SK-N-SH treated with all-trans-retinoic acid at 6 μM for 48 hours (cell line): ENCODE data around the gene PIAS1.

Experiments
- ATAC-seq: fragments of 200-7000 bp; cut with Tn5 transposase; 3 replicates; pipeline ENCODE4 v1.9.1; 2020; ENCODE audit warnings: mild to moderate bottlenecking, moderate library complexity
- ARNTL ChIP-seq: fragments of 450-650 bp; formaldehyde crosslinking; IDR thresholded peaks from 2 replicates; pipeline ENCODE4 v1.5.0; 2020; ENCODE audit warnings: low read depth, mild to moderate bottlenecking, moderate library complexity, borderline replicate concordance
- BACH2 ChIP-seq: fragments of 250-450 bp; sonication (Bioruptor Pico); IDR thresholded peaks from 2 replicates; pipeline ENCODE4 v1.9.0; 2021; ENCODE audit warnings: mild to moderate bottlenecking, borderline replicate concordance
- CSDC2 ChIP-seq: fragments of 250-450 bp; sonication (Bioruptor Pico); IDR thresholded peaks from 2 replicates; pipeline ENCODE4 v1.5.0; 2020; ENCODE audit warnings: mild to moderate bottlenecking, moderate library complexity
- ESRRG ChIP-seq: fragments of 250-450 bp; sonication (Bioruptor Pico); IDR thresholded peaks from 2 replicates; pipeline ENCODE4 v1.6.1; 2021; ENCODE audit warnings: mild to moderate bottlenecking
- GLIS3 ChIP-seq: fragments of 250-450 bp; sonication (Bioruptor Pico); IDR thresholded peaks from 2 replicates; pipeline ENCODE4 v1.5.0; 2020; ENCODE audit warnings: mild to moderate bottlenecking, moderate library complexity
- ISL1 ChIP-seq: fragments of 250-450 bp; sonication (Bioruptor Pico); IDR thresholded peaks from 2 replicates; pipeline ENCODE4 v2.1.2; 2022; ENCODE audit warnings: mild to moderate bottlenecking, moderate library complexity
- OSR1 ChIP-seq: fragments of 250-450 bp; sonication (Bioruptor Pico); IDR thresholded peaks from 2 replicates; pipeline ENCODE4 v1.8.0; 2022; ENCODE audit warnings: moderate library complexity, mild to moderate bottlenecking, inconsistent platforms
- PPARA ChIP-seq: fragments of 250-450 bp; sonication (Bioruptor Pico); IDR thresholded peaks from 2 replicates; pipeline ENCODE4 v1.5.0; 2020; ENCODE audit warnings: mild to moderate bottlenecking, borderline replicate concordance
- RARB ChIP-seq: fragments of 250-450 bp; sonication (Bioruptor Pico); IDR thresholded peaks from 2 replicates; pipeline ENCODE4 v1.8.0; 2021; ENCODE audit warnings: mild to moderate bottlenecking, moderate library complexity
- SNAI2 ChIP-seq: fragments of 250-450 bp; sonication (Bioruptor Pico); IDR thresholded peaks from 2 replicates; pipeline ENCODE4 v1.5.0; 2020; ENCODE audit warnings: mild to moderate bottlenecking, moderate library complexity
- TCF4 ChIP-seq: fragments of 250-450 bp; sonication (Bioruptor Pico); IDR thresholded peaks from 2 replicates; pipeline ENCODE4 v1.8.0; 2021; ENCODE audit warnings: mild to moderate bottlenecking, moderate library complexity, borderline replicate concordance
- TOX ChIP-seq: fragments of 250-450 bp; sonication (Bioruptor Pico); IDR thresholded peaks from 2 replicates; pipeline ENCODE4 v1.8.0; 2021; ENCODE audit warnings: mild to moderate bottlenecking, moderate library complexity, borderline replicate concordance
- ZC3H10 ChIP-seq: fragments of 250-450 bp; sonication (Bioruptor Pico); IDR thresholded peaks from 2 replicates; pipeline ENCODE4 v1.5.1; 2021; ENCODE audit warnings: mild to moderate bottlenecking, moderate library complexity
- ZFP3 ChIP-seq: fragments of 250-450 bp; sonication (Bioruptor Pico); IDR thresholded peaks from 2 replicates; pipeline ENCODE4 v1.5.0; 2020; ENCODE audit warnings: mild to moderate bottlenecking, moderate library complexity
- ZFP30 ChIP-seq: fragments of 450-650 bp; formaldehyde crosslinking; IDR thresholded peaks from 2 replicates; pipeline ENCODE4 v1.5.0; 2022; ENCODE audit warnings: mild to moderate bottlenecking, moderate library complexity
- ZNF565 ChIP-seq: fragments of 450-650 bp; formaldehyde crosslinking; conservative IDR thresholded peaks from 2 replicates; pipeline ENCODE4 v1.5.0; 2020; ENCODE audit warnings: low read depth, mild to moderate bottlenecking, moderate library complexity
- ZNF70 ChIP-seq: fragments of 450-650 bp; formaldehyde crosslinking; IDR thresholded peaks from 2 replicates; pipeline ENCODE4 v1.5.0; 2020; ENCODE audit warnings: mild to moderate bottlenecking, moderate library complexity
- ZNF8 ChIP-seq: fragments of 450-650 bp; formaldehyde crosslinking; IDR thresholded peaks from 2 replicates; pipeline ENCODE4 v1.5.0; 2020; ENCODE audit warnings: mild to moderate bottlenecking, moderate library complexity
- TF ChIP-seq, protein P1 (sequence below): fragments of 250-450 bp; sonication (Bioruptor Pico); IDR thresholded peaks from 2 replicates; pipeline ENCODE4 v1.5.1; 2020; ENCODE audit warnings: low read depth, mild to moderate bottlenecking, moderate library complexity
- TF ChIP-seq, protein P2 (sequence below): fragments of 250-450 bp; sonication (Bioruptor Pico); IDR thresholded peaks from 2 replicates; pipeline ENCODE4 v1.5.1; 2021; ENCODE audit warnings: mild to moderate bottlenecking, moderate library complexity
- TF ChIP-seq, protein P3 (sequence below): fragments of 250-450 bp; sonication (Bioruptor Pico); IDR thresholded peaks from 2 replicates; pipeline ENCODE4 v1.8.0; 2021; ENCODE audit warnings: low read depth, mild to moderate bottlenecking, moderate library complexity, borderline replicate concordance
- TF ChIP-seq, protein P4 (sequence below): fragments of 250-450 bp; sonication (Bioruptor Pico); IDR thresholded peaks from 2 replicates; pipeline ENCODE4 v1.8.0; 2020; ENCODE audit warnings: mild to moderate bottlenecking, moderate library complexity, borderline replicate concordance
- TF ChIP-seq, protein P5 (sequence below): fragments of 250-450 bp; sonication (Bioruptor Pico); IDR thresholded peaks from 2 replicates; pipeline ENCODE4 v1.5.0; 2020; ENCODE audit warnings: mild to moderate bottlenecking, moderate library complexity

The PIAS1 gene

DNA sequence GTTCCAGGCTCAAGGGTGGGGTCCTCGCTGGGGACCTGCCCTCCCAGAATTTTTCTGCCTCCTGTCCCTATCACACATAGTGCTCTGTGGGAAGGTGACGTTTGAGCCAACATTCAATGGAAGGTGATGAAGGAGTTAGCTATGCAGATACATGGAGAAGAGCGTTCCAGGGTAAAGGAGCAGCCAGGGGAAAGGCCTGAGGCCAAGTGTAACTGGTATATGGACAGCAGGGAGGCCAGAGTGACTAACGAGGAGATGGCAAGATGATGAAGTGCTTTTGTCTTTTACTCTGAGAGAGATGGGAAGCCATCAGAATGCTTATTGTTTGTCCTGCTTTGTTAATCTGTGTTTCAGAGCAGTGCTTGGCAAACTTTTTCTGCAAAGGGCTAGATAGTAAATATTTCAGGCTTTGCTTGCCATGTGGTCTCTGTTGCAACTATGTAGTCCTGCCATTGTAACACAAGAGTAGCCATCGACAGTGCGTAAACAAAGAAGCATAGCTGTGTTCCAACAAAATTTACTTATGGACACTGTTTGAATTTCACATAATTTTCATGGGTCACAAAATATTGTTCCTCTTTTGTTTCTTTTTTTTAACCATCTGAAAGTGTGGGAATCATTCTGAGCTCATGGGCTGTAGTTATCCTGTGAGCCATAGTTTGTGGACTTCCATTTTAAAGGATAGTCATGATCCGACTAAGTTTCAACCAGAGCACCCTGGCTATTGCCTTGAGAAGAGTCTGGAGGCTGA is 25.8 kb upstream of the PIAS1 start:
- TF ChIP-seq ARNTL (CRISPR knock-in tag) (no peak), ZFP3 (CRISPR knock-in tag) (no peak), GLIS3 (CRISPR knock-in tag) (no peak), SNAI2 (CRISPR knock-in tag) (no peak), BACH2 (CRISPR knock-in tag) (no peak), ZNF8 (CRISPR knock-in tag) (no peak), ZFP30 (CRISPR knock-in tag) (no peak), ZNF565 (CRISPR knock-in tag) (no peak)
- TF ChIP-seq, protein P1, sequence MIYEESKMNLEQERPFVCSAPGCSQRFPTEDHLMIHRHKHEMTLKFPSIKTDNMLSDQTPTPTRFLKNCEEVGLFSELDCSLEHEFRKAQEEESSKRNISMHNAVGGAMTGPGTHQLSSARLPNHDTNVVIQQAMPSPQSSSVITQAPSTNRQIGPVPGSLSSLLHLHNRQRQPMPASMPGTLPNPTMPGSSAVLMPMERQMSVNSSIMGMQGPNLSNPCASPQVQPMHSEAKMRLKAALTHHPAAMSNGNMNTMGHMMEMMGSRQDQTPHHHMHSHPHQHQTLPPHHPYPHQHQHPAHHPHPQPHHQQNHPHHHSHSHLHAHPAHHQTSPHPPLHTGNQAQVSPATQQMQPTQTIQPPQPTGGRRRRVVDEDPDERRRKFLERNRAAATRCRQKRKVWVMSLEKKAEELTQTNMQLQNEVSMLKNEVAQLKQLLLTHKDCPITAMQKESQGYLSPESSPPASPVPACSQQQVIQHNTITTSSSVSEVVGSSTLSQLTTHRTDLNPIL (CRISPR knock-in tag): no peak
- no peak for ATAC-seq

DNA sequence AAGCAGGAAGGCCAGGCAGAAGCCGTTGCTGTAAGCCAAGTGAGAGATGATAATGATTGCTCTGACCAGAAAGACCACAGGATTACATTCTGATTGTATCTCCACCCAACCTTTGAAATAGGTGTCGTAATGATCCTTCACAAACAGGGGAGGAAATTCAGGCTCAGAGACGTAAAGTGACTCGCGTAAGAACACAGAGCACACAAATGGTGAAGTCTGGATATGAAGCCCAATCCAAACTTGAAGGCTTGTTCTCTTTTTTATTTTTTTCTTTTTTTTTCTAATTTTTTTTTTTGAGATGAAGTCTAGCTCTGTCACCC is 25.3 kb upstream of the PIAS1 start:
- ATAC-seq: no peak
- TF ChIP-seq ZNF565 (CRISPR knock-in tag) (no peak), ZNF8 (CRISPR knock-in tag) (no peak), ESRRG (no peak), ZNF70 (no peak), GLIS3 (CRISPR knock-in tag) (no peak), CSDC2 (CRISPR knock-in tag) (no peak), RARB (CRISPR knock-in tag) (no peak), TOX (CRISPR knock-in tag) (no peak), OSR1 (CRISPR knock-in tag) (no peak), PPARA (CRISPR knock-in tag) (no peak), ARNTL (CRISPR knock-in tag) (no peak), ZFP3 (CRISPR knock-in tag) (no peak), TCF4 (CRISPR knock-in tag) (no peak), ISL1 (CRISPR knock-in tag) (no peak), ZFP30 (CRISPR knock-in tag) (no peak)
- TF ChIP-seq, protein P2, sequence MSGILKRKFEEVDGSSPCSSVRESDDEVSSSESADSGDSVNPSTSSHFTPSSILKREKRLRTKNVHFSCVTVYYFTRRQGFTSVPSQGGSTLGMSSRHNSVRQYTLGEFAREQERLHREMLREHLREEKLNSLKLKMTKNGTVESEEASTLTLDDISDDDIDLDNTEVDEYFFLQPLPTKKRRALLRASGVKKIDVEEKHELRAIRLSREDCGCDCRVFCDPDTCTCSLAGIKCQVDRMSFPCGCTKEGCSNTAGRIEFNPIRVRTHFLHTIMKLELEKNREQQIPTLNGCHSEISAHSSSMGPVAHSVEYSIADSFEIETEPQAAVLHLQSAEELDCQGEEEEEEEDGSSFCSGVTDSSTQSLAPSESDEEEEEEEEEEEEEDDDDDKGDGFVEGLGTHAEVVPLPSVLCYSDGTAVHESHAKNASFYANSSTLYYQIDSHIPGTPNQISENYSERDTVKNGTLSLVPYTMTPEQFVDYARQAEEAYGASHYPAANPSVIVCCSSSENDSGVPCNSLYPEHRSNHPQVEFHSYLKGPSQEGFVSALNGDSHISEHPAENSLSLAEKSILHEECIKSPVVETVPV: no peak
- TF ChIP-seq, protein P3, sequence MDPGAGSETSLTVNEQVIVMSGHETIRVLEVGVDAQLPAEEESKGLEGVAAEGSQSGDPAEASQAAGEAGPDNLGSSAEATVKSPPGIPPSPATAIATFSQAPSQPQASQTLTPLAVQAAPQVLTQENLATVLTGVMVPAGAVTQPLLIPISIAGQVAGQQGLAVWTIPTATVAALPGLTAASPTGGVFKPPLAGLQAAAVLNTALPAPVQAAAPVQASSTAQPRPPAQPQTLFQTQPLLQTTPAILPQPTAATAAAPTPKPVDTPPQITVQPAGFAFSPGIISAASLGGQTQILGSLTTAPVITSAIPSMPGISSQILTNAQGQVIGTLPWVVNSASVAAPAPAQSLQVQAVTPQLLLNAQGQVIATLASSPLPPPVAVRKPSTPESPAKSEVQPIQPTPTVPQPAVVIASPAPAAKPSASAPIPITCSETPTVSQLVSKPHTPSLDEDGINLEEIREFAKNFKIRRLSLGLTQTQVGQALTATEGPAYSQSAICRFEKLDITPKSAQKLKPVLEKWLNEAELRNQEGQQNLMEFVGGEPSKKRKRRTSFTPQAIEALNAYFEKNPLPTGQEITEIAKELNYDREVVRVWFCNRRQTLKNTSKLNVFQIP (CRISPR knock-in tag): no peak
- TF ChIP-seq, protein P4, sequence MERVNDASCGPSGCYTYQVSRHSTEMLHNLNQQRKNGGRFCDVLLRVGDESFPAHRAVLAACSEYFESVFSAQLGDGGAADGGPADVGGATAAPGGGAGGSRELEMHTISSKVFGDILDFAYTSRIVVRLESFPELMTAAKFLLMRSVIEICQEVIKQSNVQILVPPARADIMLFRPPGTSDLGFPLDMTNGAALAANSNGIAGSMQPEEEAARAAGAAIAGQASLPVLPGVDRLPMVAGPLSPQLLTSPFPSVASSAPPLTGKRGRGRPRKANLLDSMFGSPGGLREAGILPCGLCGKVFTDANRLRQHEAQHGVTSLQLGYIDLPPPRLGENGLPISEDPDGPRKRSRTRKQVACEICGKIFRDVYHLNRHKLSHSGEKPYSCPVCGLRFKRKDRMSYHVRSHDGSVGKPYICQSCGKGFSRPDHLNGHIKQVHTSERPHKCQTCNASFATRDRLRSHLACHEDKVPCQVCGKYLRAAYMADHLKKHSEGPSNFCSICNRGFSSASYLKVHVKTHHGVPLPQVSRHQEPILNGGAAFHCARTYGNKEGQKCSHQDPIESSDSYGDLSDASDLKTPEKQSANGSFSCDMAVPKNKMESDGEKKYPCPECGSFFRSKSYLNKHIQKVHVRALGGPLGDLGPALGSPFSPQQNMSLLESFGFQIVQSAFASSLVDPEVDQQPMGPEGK (CRISPR knock-in tag): no peak
- TF ChIP-seq, protein P5, sequence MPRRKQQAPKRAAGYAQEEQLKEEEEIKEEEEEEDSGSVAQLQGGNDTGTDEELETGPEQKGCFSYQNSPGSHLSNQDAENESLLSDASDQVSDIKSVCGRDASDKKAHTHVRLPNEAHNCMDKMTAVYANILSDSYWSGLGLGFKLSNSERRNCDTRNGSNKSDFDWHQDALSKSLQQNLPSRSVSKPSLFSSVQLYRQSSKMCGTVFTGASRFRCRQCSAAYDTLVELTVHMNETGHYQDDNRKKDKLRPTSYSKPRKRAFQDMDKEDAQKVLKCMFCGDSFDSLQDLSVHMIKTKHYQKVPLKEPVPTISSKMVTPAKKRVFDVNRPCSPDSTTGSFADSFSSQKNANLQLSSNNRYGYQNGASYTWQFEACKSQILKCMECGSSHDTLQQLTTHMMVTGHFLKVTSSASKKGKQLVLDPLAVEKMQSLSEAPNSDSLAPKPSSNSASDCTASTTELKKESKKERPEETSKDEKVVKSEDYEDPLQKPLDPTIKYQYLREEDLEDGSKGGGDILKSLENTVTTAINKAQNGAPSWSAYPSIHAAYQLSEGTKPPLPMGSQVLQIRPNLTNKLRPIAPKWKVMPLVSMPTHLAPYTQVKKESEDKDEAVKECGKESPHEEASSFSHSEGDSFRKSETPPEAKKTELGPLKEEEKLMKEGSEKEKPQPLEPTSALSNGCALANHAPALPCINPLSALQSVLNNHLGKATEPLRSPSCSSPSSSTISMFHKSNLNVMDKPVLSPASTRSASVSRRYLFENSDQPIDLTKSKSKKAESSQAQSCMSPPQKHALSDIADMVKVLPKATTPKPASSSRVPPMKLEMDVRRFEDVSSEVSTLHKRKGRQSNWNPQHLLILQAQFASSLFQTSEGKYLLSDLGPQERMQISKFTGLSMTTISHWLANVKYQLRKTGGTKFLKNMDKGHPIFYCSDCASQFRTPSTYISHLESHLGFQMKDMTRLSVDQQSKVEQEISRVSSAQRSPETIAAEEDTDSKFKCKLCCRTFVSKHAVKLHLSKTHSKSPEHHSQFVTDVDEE: no peak

DNA sequence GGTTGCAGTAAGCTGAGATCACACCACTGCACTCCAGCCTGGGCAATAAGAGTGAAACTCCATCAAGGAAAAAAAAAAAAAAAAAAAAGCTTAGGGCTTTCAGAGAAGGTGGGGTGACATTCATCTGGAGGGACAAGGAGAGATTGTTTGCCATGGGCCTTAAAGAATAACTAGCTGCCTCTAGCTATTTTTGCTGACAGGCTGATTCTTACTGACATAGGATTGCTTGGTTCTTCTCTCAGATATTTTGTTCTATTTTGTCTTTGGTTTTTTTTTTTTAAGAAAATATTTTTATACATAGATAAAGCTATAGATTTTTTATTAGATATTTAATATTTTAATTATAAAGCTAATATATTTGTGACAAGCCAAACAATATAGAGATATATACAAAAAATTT is 24.2 kb upstream of the PIAS1 start:
- no peak for ATAC-seq
- TF ChIP-seq ZC3H10 (no peak), ZFP30 (CRISPR knock-in tag) (no peak), ZNF70 (no peak), OSR1 (CRISPR knock-in tag) (no peak), CSDC2 (CRISPR knock-in tag) (no peak), RARB (CRISPR knock-in tag) (no peak), ZNF565 (CRISPR knock-in tag) (no peak), ZNF8 (CRISPR knock-in tag) (no peak), GLIS3 (CRISPR knock-in tag) (no peak)
- TF ChIP-seq, protein P2: no peak
- TF ChIP-seq, protein P4 (CRISPR knock-in tag): no peak
- TF ChIP-seq, protein P1 (CRISPR knock-in tag): no peak
